Activated naive CD4-positive, alpha-beta T cell treated with anti-CD3 and anti-CD28 coated beads, Interleukin-2, amount 50 U/mL, for 72 hours (primary cell): Measurements from ENCODE around the gene EID3. TPM values are rescaled to one million over a fixed set of nuclear protein-coding genes. Genes with fewer than 3 reads are reported as not detected.

ENCODE experiments used
- ATAC-seq, 2 donors: fragments of 150-1000 bp; cut with Tn5 transposase; 2 replicates each; pipeline ENCODE4 v1.10.0; 2021; ENCODE audit warnings: mild to moderate bottlenecking in 2 of 2, moderate library complexity in 2 of 2
- DNase-seq, 2 donors: peaks; one replicate each; pipeline ENCODE4 v3.0.0; 2021 to 2022; ENCODE audit warnings: low spot score in 2 of 2
- H3K27ac Mint-ChIP-seq, 2 donors: one replicate each; pipeline ENCODE4 v1.8.0; 2022; ENCODE audit warnings: mild to moderate bottlenecking in 2 of 2, mixed read lengths in 2 of 2
- H3K36me3 Mint-ChIP-seq, 2 donors: one replicate each; pipeline ENCODE4 v1.8.0; 2022; ENCODE audit warnings: mixed read lengths in 2 of 2
- H3K9me3 Mint-ChIP-seq, 2 donors: one replicate each; pipeline ENCODE4 v1.8.0; 2022; ENCODE audit warnings: mixed read lengths in 2 of 2
- total RNA-seq, 2 donors: library from RNA; stranded (reverse); gene quantifications; one replicate each; pipeline ENCODE4 v1.2.3, GENCODE V29; 2022

EID3 gene
- total RNA-seq, 2 donors from 2014 or later: 5.4 to 8.2 TPM

- H3K27ac Mint-ChIP-seq: peak overlapping the region in 1 of 2 donors; percentile 60
- ATAC-seq (no peak), DNase-seq (no peak)
- peaks cover 0 to 15% of the 10 kb centered on the region in 2 donors for H3K36me3 Mint-ChIP-seq
- no peaks in the 10 kb centered on the region for H3K9me3 Mint-ChIP-seq
Measured at GRCh38 chr12:104342147-104342546, 38.6 kb downstream of the EID3 start.

- H3K27ac Mint-ChIP-seq: peak overlapping the region; percentile 17 to 60
- H3K9me3 Mint-ChIP-seq: no peaks in the 10 kb centered on the region
- peaks cover 0 to 21% of the 10 kb centered on the region in 2 donors for H3K36me3 Mint-ChIP-seq
- ATAC-seq (no peak), DNase-seq (no peak)
Measured at GRCh38 chr12:104342635-104343249, 39.2 kb downstream of the EID3 start.

GRCh38 chr12:104344682-104345081 lies 41.1 kb downstream of the EID3 start:
- H3K27ac Mint-ChIP-seq: peak overlapping the region in 1 of 2 donors; percentile 7

GRCh38 chr12:104345234-104346066 lies 41.9 kb downstream of the EID3 start:
- no peaks in the 10 kb centered on the region for H3K9me3 Mint-ChIP-seq
- peak overlapping the region in 1 of 2 donors; percentile 78 for H3K27ac Mint-ChIP-seq
- ATAC-seq: no peak
- H3K36me3 Mint-ChIP-seq: peaks cover 0 to 16% of the 10 kb centered on the region in 2 donors
- no peak for DNase-seq

More at GRCh38 chr12:104344682-104345081, 41.1 kb downstream of the EID3 start:
- Mint-ChIP-seq H3K36me3 (peaks cover 0 to 19% of the 10 kb centered on the region in 2 donors), H3K9me3 (no peaks in the 10 kb centered on the region)
- no peak for ATAC-seq
- DNase-seq: no peak

- Mint-ChIP-seq H3K9me3 (no peaks in the 10 kb centered on the region), H3K27ac (peak overlapping the region in 1 of 2 donors; percentile 55), H3K36me3 (peaks cover 0 to 6% of the 10 kb centered on the region in 2 donors)
- DNase-seq (no peak), ATAC-seq (no peak)
Measured at GRCh38 chr12:104347374-104348075, 44.0 kb downstream of the EID3 start.

GRCh38 chr12:104348283-104348993 lies 44.9 kb downstream of the EID3 start:
- ATAC-seq: no peak
- Mint-ChIP-seq H3K36me3 (peaks cover 0 to 6% of the 10 kb centered on the region in 2 donors), H3K27ac (no peak overlapping the region)

GRCh38 chr12:104348994-104349494 lies 45.5 kb downstream of the EID3 start:
- H3K36me3 Mint-ChIP-seq: peaks cover 0 to 6% of the 10 kb centered on the region in 2 donors
- H3K9me3 Mint-ChIP-seq: no peaks in the 10 kb centered on the region
- no peak overlapping the region for H3K27ac Mint-ChIP-seq
- ATAC-seq (no peak), DNase-seq (no peak)

More at GRCh38 chr12:104348283-104348993, 44.9 kb downstream of the EID3 start:
- no peaks in the 10 kb centered on the region for H3K9me3 Mint-ChIP-seq
- DNase-seq: no peak

GRCh38 chr12:104350211-104351056 lies 46.9 kb downstream of the EID3 start:
- no peak for DNase-seq
- no peaks in the 10 kb centered on the region for H3K9me3 Mint-ChIP-seq
- H3K36me3 Mint-ChIP-seq: peaks cover 0 to 6% of the 10 kb centered on the region in 2 donors
- no peak for ATAC-seq
- no peak overlapping the region for H3K27ac Mint-ChIP-seq

- Mint-ChIP-seq H3K9me3 (no peaks in the 10 kb centered on the region), H3K27ac (no peak overlapping the region), H3K36me3 (peaks cover 0 to 6% of the 10 kb centered on the region in 2 donors)
- no peak for ATAC-seq
- no peak for DNase-seq
Measured at GRCh38 chr12:104351057-104351983, 47.8 kb downstream of the EID3 start.

GRCh38 chr12:104352106-104352713 lies 48.7 kb downstream of the EID3 start:
- H3K9me3 Mint-ChIP-seq: no peaks in the 10 kb centered on the region
- no peak for DNase-seq
- peaks cover 0 to 5% of the 10 kb centered on the region in 2 donors for H3K36me3 Mint-ChIP-seq
- no peak overlapping the region for H3K27ac Mint-ChIP-seq
- ATAC-seq: peak in 1 of 2 donors; percentile 43

GRCh38 chr12:104353012-104353981 lies 49.8 kb downstream of the EID3 start:
- no peak for ATAC-seq
- no peak for DNase-seq
- no peaks in the 10 kb centered on the region for H3K36me3 Mint-ChIP-seq
- H3K9me3 Mint-ChIP-seq: no peaks in the 10 kb centered on the region
- no peak overlapping the region for H3K27ac Mint-ChIP-seq

- Mint-ChIP-seq H3K9me3 (no peaks in the 10 kb centered on the region), H3K36me3 (no peaks in the 10 kb centered on the region), H3K27ac (no peak overlapping the region)
- DNase-seq: no peak
- ATAC-seq: no peak
Measured at GRCh38 chr12:104354167-104354867, 50.8 kb downstream of the EID3 start.
